ENCODE measurements around the gene MAP7.
"Not testable (repeated sequence)": the region's sequence is repeated elsewhere in the genome, so short reads cannot be mapped to it uniquely, and the experiment has no call there.

Gene MAP7

DNA sequence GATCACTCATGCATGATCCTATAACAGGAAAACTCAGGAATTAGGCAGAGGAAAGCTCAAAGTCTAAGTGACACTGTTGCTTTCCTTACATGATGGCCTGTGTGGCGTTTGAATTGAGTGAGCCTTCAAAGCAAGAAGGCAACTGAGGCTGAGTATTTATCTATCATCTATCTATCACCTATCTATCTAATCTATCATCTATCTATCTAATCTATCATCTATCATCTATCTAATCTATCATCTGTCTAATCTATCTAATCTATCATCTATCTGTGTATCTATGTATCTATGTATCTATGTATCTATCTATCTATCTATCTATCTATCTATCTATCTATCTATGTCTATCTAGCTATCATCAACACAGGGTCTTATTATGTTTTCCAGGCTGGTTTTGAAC lies 218.8 kb downstream of the MAP7 start:
- no peak for DNase-seq

DNA sequence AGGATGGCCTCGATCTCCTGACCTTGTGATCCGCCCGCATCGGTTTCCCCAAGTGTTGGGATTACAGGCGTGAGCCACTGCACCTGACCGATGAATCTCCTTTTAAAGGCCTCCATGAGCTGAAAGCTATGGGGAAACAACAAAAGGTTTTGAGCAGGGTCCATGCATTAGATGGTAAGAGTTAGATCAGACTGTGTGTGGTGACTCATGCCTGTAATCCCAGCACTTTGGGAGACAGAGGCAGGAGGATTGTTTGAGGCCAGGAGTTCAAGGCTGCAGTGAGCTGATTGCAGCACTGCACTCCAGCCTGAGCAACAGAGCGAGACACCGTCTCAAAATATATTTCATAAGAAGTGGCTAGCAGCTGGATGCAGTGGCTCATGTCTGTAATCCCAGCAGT lies 219.6 kb downstream of the MAP7 start:
- DNase-seq = no peak

DNA sequence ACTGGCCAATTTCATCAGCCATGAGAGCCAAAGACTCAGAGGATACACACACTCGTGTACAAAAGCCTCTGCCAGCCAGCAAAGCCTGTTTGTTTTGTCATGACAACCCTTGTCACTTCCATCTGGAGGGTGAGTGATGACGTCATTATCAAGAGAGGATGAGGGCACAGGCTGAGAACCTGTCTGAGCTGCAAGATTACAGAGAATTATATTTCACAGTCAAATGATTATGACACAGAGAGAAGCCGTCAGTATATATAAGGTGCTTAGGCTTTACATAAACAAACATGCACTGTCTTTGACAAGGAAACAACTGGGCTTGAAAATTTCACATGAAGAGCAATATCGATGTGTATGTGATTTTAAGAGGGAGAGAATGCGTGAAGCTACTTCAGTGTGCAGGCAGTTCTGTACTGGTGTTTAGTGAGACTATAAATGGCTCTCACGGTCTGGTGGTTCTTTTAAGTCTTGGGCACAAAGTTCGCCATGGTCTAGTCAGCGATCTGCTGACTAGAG lies 224.1 kb downstream of the MAP7 start:
- no peak for DNase-seq

DNA sequence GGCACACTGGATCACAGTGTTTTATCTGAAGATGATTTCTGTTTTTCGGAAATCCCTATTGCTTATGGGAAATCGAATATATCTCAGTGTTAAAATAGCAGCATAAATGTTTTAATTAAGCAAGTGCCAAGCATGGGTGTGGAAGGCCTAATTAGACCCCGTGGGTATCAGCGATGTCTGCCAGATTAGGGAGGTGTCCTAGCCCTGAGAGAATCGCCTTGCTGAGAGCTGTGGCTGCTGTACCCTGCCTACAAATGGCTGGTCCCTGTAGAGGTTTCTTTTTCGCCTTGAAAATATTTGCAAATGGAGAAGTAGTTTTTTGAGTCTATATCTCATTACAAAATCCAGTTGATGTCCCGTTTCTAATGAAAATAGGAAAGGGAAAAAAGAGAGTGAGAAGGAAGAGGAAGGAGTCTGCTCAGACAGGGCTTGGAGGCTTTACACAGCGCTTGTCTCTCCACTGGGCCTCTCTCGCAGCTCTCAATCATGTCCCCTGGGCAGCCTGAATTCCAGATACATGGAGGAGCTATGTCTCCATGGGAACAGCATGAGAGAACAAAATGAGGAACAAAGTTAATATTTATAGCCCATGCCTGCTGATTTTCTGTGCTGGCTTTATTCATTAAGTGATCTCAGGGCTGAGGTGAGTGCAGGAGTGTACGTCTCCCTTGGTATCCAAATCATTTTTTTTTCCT lies 225.4 kb downstream of the MAP7 start:
- DNase-seq = no peak

DNA sequence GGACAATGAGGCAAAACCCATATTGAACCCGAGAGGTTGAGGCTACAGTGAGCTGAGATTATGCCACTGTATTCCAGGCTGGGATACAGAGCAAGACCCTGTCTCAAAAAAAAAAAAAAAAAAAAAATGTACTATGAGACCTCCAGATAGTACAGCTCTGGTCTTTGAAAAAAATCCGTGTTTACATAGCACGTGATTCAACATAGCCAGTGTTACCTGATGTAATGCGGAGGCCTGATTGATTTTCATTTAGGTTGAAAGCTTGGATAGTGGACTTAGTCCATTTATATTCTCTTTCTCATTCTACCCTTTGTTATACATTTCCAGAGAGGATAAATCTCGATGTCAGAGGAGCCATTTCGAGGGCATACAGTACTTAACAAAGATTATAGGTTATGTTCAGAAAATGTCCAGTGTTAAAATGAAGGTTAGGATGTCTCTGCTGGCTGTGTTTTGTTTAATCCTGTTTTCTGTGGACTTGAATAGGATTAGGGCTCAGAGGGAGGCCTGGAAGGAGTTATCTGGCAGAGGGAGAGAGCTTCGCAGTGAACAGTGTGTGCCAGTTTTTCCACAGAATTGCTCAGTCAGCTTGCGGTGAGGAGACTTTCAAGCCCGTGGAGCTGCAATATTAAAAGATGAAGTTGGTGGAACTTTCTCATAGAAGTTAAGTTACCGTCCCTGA lies 226.7 kb downstream of the MAP7 start:
- DNase-seq = no peak

DNA sequence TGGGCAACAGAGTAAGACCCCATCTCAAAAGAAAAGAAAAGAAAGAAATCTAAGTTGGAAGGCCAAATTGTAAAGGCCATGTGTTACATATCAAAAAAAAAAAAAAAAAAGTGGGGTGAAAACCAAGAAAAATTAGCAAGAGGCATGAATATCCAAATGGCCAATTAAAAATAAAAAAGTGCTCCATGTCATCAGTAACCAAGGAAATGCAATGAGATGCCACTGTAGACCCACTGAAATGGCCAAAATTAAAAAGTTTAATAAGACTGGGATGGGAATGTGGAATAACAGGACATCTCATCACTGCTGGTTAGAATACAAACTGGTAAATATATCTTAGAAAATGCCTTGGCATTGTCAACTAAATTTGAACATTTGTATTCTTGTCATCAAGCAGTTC lies 230.5 kb downstream of the MAP7 start:
- DNase-seq = no peak

DNA sequence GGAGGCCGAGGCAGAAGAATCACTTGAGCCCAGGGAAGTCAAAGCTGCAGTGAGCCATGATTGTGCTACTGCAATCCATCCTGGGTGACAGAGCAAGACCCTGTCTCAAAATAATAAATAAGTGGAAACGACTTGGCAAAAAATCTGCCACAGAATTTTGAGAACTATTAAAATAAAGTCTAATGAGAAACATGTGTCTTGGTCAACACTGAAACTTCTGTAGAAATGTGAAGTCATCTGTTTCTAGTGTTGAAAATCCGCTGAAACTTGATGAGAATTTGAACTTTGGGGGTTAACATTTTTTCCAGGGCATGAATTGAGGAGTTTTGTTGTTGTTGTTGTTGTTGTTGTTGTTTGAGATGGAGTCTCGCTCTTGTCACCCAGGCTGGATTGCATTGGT lies 231.5 kb downstream of the MAP7 start:
- no peak for DNase-seq

DNA sequence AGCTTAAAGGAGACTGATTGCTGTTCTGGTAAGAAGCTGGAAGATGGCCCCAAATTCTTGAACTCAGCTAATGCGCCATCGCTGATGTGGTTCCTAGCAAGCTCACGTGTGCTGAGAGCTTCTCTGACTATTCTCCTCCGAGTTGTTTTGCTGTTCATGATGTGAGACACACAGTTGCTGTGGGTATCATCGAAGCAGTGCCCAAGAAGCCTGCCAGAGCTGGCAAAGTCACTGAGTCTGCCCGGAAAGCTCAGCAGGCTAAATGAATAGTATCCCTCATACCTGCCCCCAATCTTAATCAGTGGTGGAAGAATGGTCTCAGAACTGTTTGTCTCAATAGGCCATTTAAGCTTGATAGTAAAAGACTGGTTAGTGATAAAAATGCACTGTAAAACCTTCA lies 232.3 kb downstream of the MAP7 start:
- DNase-seq = no peak

DNA sequence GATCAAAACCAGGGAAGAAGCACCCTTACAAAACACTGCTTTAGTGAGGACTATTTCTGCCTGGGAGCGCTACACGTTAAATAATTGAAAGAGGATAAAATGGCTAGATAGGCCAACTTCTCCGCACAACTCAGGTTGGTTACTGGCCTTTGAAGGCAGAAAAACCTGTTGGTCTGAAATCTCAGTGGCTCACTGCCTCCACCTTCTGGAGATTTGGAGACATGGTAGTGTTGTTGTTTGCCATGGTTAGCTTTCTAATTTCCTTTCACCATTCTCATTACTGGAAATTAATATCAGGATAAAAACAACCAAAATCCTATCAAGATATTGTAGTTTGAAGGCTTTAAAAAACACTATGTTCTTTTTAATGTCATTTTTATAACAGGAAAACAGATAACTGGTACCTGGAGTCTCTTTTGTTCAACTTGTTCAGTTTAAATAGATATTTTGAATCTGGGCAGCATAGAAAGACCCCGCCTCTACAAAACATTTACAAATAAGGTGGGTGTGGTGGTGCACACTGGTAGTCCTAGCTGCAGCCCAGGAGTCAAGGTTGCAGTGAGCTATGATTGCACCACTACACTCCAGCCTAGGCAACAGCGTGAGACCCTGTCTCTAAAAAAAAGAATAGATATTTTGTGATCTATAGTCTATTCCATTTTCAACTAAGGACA lies 233.1 kb downstream of the MAP7 start:
- peak; percentile 31 for DNase-seq

DNA sequence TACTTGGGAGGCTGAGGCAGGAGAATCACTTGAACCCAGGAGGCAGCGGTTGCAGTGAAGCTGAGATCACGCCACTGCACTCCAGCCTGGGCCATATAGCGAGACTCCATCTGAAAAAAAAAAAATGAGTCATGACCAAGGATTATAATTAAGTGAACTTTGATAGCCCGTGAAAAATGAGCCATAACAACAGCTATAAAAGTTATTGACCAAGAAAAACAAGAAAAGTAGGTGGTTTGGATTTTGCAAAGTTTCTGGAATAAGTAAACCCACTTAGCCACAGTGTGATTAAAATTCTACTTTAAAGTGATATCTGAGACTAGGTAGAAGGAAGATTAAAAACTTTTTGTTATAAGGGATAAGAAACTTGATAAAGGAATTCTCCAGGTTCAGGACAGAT lies 234.6 kb downstream of the MAP7 start:
- DNase-seq = no peak

DNA sequence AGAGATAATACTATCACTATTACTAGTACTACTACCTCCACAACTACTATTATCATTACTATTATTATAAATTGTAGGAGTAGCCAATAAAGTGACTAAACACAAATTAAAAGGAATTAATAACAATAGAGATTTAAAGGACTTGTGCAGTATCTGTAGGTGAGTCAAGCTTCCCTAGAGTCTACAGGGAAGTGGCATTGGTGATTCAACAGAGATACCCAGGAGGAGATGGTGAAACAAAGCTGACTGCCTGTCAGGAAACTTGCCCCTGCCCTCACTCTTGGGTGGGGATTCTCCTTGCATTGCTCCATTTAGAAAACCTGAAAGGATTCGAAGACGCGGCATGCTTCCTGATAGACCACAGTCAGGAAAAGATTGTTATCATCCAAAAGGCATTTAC lies 237.2 kb downstream of the MAP7 start:
- no peak for DNase-seq

DNA sequence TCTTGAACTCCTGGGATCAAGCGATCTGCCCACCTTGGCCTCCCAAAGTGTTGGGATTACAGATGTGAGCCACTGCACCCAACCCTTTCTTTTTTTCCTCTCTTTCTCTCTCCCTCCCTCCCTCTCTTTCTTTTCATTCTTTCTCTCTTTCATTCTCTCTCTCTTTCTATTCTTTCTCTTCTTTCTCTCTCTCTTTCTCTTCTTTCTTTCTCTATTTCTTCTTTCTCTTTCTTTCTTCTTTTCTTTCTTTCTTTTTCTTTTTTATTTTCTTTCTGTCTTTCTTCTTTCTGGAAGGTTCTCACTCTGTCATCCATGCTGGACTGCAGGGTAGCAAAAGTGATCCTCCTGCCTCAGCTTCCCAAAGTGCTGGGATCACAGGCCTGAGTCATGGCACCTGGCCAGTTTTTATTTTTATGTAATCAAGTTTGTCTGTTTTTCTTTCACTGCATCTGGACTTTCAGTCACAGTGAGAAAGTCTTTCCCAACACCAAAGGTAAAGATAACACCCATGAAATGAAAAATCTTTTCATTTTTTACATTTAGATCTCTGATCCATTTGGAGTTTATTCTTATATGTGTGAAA lies 240.4 kb downstream of the MAP7 start:
- DNase-seq = no peak

DNA sequence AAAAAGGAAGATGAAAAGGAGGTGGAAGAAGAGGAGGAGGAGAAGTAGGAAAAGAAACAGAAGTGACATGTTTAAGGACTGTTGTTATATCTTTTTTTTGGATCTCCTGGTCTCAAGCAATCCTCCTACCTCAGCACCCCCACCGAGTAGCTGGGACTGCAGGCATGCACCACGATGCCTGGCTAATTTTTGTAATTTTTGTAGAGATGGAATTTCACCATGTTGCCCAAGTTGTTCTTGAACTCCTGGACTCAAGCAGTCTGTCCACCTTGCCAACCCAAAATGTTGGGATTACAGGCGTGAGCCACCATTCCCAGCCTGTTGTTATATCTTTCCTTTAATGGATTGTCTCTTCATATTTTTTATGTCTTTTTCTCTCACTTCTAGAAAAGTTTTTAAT lies 241.1 kb downstream of the MAP7 start:
- no peak for DNase-seq

DNA sequence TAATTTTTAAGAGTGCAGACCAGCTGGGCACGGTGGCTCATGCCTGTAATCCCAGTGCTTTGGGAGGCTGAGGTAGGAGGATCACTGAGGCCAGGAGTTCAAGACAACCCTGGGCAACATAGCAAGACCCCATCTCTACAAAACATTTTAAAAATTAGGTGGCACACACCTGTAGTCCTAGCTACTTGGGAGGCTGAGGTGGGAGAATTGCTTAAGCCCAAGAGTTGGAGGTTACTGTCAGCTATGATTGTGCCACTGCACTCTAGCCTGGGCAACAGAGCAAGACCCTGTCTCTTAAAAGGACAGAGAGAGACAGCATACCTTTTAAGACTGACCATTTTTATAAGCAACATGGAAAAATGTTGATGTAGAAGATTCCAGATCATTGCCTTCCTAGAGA lies 241.8 kb downstream of the MAP7 start:
- not testable (repeated sequence) for DNase-seq

DNA sequence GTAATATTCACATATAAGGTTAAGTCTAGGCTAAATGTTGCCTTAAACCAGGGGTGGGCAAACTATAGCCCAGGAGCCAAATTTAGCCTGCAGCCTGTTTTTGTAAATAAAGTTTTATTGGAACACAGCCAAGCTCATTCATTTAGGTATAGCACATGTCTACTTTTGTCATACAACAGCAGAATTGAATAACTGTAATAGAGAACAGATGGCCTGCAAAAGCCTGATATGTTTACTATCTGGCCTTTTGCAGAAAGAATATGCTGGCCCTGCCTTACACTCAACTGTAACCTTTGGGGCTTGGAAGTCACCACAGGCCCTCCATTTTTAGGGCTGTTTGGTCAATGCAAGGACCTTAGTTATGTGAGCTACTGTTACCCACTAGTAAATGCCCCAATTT lies 242.9 kb downstream of the MAP7 start:
- no peak for DNase-seq

DNA sequence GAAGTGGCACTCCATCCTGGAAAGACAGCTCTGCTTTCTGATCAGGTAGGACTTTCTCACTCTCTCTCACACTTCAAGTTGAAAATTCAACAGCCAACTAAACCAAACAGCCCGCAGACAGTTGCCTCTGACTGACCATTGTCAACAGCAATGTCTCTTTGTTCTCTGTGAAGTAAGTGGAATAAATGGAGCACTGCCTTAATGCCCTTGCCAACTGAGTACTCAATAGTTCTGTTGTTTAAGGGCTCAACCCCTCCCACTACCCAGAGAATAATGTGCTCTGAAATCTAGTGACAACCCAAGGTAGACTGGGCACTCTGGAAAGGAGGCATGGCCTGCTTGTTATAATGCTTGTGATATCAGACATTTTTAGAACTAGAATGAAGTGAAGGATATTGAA lies 243.8 kb downstream of the MAP7 start:
- no peak for DNase-seq

DNA sequence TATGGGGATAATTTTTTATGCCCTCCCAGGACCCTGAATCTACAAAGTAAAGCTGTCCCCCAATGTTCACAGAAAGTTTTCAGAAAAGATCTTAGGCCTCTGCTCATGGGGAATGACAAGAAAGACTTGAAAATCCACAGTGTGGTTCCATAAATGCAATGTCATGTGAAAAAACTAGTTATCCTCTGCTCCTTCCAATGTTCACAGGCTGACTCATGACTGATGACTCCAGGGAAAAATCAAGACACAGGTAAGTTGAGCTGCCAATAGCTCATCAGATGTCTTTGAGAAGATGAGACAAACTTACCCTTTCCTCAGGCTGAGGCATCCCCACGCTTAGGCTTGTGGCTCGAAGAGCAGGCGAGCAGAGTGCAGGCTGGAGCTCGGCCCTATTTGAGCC lies 245.8 kb downstream of the MAP7 start:
- no peak for DNase-seq

DNA sequence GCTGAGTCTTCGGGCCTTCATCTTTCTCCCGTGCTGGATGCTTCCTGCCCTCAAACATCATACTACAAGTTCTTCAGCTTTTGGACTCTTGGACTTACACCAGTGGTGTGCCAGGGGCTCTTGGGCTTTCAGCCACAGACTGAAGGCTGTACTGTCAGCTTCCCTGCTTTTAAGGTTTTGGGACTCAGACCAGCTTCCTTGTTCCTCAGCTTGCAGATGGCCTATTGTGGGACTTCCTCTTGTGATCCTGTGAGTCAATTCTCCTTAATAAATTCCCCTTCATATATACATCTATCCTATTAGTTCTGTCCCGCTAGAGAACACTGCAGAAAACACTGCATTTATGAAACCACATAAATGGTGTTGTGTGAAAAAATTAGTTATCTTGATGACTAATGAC lies 246.7 kb downstream of the MAP7 start:
- DNase-seq = no peak

DNA sequence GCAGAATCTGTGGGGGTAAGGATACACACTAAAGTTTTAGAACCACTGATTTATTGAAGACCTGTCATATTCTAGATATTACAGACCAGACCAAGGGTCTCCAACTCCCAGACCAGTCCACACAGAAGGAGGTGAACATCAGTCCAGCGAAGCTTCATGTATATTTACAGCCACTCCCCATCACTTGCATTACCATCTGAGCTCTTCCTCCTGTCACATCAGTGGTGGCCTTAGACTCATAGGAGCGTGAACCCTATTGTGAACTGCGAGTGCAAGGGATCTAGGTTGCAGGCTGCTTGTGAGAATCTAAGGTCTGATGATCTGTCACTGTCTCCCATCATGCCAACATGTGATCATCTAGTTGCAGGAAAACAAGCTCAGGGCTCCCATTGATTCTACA lies 255.6 kb downstream of the MAP7 start:
- DNase-seq = no peak
